ENCODE measurements around the gene GUK1.
"Not testable (repeated sequence)": the region's sequence is repeated elsewhere in the genome, so short reads cannot be mapped to it uniquely, and the experiment has no call there.

The GUK1 gene

DNA sequence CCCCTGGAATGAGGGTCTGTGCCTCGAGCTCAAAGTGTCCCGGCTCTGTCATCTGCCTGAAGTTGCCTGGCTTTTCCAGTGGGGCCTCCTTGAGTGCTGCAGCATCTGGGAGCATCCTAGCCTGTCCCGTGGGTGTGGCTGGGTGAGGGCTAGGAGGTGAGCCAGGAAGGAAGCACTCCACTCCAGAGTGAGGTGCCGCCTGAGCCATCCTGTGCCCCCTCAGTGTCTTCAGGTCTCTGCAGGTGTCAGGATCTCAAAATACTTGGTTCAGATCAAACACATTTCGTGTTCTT is 37.0 kb downstream of the GUK1 start:
- DNase-seq (ENCODE audit: low spot score), result no peak

DNA sequence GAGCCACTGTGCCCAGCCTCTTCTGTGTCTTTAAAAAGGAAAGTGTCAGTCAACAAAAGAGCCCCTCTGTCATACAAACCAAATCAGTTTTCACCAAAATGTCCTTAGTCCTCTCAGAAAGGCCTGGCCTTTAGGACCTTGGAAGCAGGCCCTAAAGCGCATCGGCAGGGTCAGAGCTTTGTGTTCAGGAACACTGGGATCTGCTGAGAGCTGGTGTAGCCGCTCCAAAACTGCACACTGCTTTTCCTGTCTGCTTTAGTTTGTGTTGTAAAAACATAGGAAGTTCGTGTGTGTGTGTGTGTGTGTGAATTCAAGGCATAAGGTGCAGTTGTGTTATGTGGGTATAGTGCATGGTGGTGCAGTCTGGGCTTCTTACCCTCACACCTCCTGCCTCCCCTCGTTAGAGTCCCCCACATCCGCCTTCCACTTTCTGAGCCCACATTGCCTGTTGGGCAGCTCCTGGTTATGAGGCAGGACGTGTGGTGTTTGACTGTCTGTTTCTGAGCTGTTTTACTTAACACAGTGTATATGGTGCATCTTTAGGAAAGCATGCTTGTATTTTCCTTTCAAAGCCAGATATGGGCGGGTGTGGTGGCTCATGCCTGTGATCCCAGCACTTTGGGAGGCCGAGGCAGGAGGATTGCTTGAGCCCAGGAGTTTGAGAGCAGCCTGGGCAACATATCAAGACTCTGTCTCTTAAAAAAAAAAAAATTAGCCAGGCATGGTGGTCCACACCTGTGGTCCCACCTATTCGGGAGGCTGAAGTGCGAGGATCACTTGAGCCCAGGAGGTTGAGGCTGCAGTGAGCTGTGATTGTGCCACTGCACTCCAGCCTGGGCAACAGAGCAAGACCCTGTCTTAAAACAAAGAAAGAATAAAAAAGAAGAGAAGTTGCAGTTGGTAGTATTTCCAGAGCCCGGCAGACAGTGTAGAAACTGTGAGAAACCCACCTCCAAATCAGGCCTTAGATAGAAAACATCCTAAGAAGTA is 37.9 kb downstream of the GUK1 start:
- no peak for DNase-seq (ENCODE audit: low spot score)

DNA sequence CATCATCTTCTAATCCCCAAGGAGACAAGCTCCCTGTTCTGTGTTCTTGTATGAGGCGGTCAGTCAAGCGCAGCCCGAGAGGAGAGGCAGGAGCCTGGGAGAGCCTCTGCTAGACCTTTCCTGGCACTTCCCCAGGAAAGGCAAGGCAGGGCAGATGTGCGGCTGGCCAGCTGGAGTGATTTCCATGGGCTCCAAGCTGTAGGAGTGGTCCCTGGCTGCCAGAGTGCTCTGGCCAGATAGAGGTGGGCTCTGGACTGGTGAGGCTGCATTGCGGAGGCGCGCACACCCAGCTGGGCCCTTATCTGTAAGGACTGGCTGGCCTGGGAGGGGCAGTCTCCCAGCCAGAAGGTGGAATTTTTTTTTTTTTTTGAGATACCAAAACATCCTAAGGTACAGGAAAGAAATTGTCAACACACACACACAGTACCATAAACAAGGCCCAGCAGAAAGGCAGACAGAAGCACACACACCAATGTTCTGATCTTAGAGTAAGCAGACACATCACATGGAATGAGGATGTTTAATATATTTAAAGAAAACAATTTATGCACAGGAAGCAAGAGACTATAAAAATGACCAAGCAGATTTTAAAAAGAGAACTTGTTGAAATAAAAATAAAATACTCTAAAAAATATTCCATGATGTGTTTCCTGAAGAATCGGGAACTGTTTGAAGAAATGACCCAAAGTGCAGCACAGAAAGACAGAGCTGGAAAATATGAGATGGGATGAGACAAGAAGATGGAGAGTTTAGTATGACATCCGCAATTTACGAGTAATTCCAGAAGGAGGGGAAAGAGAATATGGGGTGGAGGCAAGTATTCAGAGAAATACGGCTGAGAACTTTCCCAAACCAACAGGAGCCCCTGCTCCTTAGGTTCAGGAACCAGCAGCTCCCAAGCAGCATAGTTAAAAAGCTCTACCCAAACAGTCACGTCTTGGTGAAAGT is 38.9 kb downstream of the GUK1 start:
- DNase-seq (ENCODE audit: low spot score), result no peak

DNA sequence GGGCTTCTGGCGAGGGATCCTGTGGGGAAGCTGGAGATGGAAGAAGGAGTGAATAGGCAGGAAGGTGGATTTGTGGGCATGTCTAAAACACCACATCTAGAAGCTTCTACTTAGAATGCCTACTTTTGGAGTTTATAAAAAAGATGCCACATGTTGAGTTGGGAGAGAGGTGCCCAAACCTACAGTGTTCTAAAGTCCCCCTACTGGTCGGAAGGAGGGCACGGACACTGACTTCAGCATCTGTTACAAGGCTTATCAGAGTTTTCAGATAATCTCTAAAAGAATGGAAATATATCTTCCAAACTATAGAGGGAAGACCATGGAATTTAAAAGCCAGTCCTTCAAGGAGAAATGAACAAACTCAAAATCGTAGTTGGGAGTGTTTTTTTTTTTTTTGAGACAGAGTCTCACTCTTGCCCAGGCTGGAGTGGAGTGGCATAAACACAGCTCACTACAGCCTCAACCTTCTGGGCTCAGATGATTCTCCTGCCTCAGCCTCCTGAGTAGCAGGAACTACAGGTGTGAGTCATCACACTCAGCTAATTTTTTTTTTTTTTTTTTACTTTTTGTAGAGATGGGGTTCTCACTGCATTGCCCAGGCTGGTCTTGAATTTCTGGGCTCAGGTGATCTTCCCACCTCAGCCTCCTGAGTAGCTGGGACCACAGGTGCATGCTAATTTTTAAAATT is 40.3 kb downstream of the GUK1 start:
- no peak for DNase-seq (ENCODE audit: low spot score)

DNA sequence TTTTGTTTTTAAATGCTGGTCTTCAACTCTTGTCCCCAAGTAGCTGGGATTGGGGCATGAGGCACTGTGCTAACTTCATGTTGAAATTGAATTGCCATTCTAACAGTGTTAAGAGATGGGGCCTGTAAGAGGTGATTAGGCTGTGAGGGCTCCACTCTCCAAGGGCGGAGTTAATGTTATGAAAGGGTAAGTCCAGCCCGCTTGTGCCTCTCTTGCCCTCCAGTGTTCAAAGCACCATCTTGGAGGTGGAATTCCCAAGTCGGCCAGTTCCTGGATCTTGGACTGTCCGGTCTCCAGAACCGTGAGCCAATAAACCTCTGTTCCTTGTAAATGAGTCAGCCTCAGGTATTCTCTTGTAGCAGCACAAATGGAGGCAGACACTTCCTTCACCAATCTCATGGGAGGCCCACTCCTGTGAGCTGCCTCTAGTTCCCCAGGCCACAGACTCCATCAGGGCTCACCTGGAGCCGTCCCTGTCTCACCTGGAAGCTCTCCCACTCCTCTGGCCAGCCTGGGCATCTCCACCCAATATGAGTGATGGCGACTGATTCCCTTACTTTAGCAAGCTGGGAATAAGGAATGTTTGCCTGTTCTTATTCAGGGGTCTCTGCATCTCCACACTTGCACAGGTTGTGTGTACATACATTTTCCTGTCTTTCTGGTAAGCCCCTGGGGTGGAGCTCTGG is 41.0 kb downstream of the GUK1 start:
- DNase-seq (ENCODE audit: low spot score), result no peak

DNA sequence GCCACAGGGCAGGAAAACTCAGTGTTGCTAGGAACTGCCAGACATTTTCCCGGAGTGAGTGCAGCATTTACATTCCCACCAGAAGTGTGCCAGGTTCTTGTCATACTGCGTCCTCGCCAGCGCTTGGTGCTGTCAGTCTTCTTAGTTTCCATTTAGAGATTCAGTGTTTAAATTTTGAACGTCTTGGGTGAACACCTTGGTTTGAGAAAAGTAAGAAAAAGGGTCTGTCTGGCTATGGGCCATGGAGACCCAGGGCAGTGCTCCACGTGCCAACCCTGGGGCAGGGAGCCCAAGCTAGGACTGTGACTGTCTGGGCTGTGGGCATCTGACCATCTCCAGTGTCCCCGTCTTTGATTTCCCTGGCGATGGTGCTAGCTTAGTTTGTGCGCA is 41.6 kb downstream of the GUK1 start:
- no peak for DNase-seq (ENCODE audit: low spot score)

DNA sequence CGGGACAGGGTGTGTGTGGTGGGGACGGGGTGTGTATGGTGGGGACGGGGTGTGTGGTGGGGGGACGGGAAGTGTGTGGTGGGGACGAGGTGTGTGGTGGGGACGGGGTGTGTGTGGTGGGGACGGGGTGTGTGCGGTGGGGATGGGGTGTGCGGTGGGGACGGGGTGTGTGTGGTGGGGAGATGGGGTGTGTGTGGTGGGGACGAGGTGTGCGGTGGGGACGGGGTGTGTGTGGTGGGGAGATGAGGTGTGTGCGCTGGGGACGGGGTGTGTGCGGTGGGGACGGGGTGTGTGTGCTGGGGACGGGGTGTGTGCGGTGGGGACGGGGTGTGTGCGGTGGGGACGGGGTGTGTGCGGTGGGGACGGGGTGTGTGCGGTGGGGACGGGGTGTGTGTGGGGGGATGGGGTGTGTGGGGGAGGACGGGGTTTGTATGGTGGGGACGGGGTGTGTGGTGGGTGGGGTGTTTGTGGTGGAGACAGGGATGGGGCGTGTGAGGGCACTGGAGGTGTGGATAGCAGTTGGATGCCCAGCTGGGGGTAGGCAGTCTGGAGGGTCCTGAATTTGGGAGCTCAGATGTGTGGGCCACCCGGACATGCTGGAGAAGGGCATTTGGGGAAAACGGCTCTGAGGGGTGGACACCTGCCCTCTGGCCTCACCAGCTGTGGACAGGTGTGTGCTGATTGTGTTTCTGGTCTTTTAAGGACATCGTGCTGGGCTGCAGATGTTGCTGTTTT is 42.4 kb downstream of the GUK1 start:
- no peak for DNase-seq (ENCODE audit: low spot score)

DNA sequence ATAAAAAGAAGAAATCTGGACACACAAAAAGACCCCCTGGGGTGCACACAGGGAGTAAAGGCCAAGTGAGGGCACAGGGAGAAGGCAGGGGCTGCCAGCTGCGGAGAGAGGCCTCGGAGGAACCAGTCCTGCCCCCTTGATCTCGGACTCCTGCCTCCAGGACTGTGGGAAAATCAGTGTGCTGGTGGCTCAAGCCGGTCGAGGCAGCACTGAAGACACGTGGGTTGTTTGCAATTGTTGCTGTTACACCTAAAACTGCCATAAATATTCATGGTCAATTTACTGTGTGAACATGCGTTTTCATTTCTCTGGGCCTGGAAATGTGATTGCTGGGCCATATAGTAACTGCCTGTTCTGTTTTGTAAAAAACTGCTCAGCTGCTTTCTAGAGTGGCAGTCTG is 44.1 kb downstream of the GUK1 start:
- no peak for DNase-seq (ENCODE audit: low spot score)

DNA sequence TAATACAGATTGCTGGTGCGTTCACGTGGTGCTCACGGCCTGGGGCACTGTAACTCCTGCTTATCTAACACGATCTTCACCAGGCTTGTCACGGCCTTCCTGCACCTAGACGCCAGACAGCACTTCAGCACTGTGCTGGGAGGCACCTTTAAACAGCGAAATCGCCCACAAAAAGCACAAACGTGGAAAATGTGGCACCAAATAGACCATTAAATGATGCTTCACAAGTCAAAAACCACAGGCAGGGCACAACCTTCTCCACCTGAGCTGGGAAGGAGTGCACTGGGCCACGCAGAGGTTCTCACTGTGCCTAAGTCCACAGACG is 45.5 kb downstream of the GUK1 start:
- peak; percentile 33 for DNase-seq (ENCODE audit: low spot score)

DNA sequence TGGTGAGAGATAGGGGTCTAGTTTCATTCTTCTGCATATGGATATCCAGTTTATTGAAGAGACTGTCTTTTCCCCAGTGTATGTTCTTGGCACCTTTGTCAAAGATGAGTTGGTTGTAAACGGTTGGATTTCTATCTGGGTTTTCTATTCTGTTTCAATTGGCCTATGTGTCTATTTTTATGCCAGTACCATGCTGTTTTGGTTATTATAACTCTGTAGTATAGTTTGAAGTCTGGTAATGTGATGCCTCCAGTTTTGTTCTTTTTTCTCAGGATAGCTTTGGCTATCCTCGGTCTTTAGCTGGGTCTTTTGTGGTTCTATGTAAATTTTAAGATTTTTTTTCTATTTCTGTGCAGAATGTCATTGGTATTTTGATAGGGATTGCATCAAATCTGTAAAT is 48.2 kb downstream of the GUK1 start:
- DNase-seq (ENCODE audit: low spot score), result not testable (repeated sequence)

DNA sequence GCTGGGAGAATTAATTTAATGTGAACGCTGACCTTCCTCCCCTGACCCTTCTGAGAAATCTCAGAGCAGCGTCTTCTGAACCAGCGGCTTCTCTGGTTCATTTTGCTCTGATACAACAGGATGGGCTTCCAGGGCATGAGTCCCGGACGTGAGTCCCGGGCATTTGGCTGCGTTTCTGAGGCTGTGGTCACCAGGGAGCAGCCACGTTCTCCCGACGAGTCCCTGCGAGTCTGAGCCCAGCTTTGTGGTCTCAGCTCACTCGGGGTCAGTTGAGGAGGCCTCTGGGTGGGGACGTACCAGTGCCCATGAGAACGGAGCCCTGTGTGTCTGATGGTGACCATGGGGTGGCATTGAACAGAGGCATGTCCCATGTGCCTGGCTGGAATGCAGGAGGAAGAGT is 50.1 kb downstream of the GUK1 start:
- no peak for DNase-seq (ENCODE audit: low spot score)

DNA sequence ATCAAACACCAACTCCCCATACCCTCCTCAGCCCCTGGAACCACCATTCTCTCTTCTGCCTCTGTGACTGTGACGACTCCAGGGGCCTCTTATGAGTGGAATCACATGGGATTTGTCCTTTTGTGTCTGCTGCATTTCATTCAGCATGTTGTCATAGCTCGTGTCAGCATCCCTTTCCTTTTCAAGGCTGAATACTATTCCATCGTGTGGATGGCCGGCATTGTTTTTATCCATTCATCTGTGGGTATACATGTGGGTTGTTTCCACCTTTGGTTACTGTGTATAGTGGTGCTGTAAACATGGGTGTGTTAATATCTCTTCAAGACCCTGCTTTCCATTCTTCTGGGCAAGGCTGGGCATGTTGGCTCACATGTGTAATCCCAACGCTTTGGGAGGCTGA is 50.7 kb downstream of the GUK1 start:
- DNase-seq (ENCODE audit: low spot score), result no peak

DNA sequence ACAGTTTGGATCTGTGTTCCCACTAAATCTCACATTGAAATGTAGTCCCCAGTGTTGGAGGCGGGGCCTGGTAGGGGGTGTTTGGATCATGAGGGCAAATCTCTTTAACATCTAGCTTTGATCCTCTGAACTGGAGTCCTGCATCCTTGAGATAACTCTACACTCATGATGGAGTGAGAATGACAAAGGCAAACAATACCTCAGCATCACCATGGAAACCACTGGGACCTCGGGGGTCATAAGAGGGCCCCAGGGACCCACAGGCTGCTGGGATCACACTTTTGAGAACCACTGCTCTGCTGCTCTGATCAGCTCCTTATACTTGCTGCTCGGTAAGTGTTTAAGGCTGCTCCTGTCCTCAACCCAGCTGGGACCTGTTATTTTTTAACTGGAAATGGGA is 54.4 kb downstream of the GUK1 start:
- no peak for DNase-seq (ENCODE audit: low spot score)

DNA sequence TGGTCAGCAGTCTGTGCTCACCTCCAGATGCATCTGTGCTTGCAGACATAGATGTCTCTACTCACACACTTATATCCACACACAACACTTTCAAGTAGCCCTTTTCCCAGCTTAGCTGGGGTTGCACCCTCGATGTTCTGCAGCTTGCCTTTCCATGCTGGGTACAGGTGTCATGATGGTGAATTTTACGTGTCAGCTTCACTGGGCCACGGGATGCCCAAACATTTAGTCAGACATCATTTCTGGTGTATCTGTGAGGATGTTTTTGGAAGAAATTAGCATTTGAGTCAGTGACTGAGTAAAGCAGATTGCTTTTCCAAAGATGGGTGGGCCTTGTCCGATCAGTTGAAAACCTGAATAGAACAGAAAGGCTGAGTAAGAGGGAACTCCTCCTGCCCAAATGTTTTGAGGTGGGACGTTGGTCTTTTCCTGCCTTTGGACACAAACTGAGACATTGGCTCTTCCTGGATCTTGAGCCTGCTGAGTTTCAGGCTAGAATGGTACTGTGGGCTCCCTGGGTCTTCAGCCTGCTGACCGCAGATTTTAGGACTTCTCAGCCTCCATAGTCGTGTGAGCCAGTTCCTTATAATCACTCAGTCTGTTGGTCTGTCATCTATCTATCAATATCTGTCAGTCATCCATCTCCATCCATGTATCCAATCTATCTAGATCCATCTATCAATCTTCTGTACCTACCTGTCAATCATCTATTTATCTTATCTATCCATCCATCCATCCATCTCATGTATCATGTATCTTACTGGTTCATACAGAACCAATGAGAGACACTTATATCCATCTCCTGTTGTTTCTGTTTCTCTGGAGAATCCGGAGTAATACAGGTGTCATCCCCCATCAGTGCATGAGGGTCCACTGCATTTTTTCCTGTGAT is 55.1 kb downstream of the GUK1 start:
- no peak for DNase-seq (ENCODE audit: low spot score)

DNA sequence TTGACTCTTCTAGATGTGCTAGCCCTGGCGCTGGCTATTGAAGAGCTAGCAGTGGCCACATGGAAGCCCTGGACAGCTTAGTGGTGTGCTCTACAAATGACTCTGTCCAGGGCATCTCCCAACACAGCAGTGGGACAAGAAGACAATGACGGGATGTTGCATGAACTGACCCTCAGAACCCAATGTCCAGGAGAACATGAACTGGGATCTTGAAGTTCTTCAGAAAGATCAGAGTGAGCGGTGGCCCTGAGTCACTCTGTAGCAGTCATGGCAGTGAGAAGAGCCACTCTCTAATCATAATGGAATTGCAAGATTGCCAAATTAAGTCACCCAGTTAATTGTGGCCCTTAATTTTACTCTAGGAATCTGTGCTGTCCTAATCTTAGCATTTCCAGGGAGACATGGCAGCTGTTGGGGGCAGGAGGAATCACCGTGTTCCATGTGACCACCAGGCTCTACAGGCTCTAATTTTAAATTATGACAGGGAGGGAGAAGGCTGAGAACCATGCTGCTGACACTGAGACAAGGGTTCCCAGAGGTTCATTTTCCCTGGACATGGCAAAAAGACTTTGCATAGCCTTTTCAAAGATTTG is 57.6 kb downstream of the GUK1 start:
- no peak for DNase-seq (ENCODE audit: low spot score)
